HEK293 (cell line): ENCODE results near the gene HRNR.

ENCODE experiments used
- CTCF ChIP-seq: fragments of 450-650 bp; formaldehyde crosslinking; IDR thresholded peaks from 2 replicates; pipeline ENCODE4 v1.5.1; 2016; ENCODE audit warnings: missing biosample characterization, missing genetic modification characterization
- YY1 ChIP-seq: fragments of 450-650 bp; formaldehyde crosslinking; IDR thresholded peaks from 2 replicates; pipeline ENCODE4 v1.5.1; 2018; ENCODE audit warnings: missing biosample characterization, missing genetic modification characterization
- ZNF138 ChIP-seq: fragments of 450-650 bp; formaldehyde crosslinking; IDR thresholded peaks from 2 replicates; pipeline ENCODE4 v1.5.1; 2016; ENCODE audit warnings: missing biosample characterization, missing genetic modification characterization, borderline replicate concordance
- ZNF274 ChIP-seq, 2 experiments: fragments of 200-500 bp in 1 of 2; fragments of 450-650 bp in 1 of 2; sonication (Bioruptor generic) in 1 of 2; formaldehyde crosslinking in 1 of 2; IDR thresholded peaks; 2 replicates each; pipeline versions ENCODE4 v1.5.1 to v1.6.1; 2014 to 2016; ENCODE audit warnings: borderline replicate concordance in 1 of 2, inconsistent platforms in 1 of 2, low read length in 1 of 2, missing biosample characterization in 1 of 2, missing genetic modification characterization in 1 of 2
- ZNF513 ChIP-seq: fragments of 450-650 bp; IDR thresholded peaks from 2 replicates; pipeline ENCODE4 v1.5.1; 2018; ENCODE audit warnings: missing biosample characterization, missing genetic modification characterization
- ZNF549 ChIP-seq: fragments of 450-650 bp; IDR thresholded peaks from 2 replicates; pipeline ENCODE4 v1.5.1; 2018; ENCODE audit warnings: missing biosample characterization, missing genetic modification characterization, mild to moderate bottlenecking, inconsistent platforms, moderate library complexity
- ZNF555 ChIP-seq: fragments of 450-650 bp; formaldehyde crosslinking; conservative IDR thresholded peaks from 2 replicates; pipeline ENCODE4 v1.5.1; 2017; ENCODE audit warnings: missing biosample characterization, mild to moderate bottlenecking, missing genetic modification characterization, inconsistent platforms
- ZNF658 ChIP-seq: fragments of 450-650 bp; formaldehyde crosslinking; IDR thresholded peaks from 2 replicates; pipeline ENCODE4; 2016; ENCODE audit warnings: missing biosample characterization, missing genetic modification characterization
- ZNF791 ChIP-seq: fragments of 450-650 bp; formaldehyde crosslinking; IDR thresholded peaks from 2 replicates; pipeline ENCODE4 v1.5.1; 2016; ENCODE audit warnings: missing biosample characterization, missing genetic modification characterization
- TF ChIP-seq, protein P1 (sequence below): fragments of 450-650 bp; formaldehyde crosslinking; IDR thresholded peaks from 2 replicates; pipeline ENCODE4 v1.5.1; 2016; ENCODE audit warnings: missing biosample characterization, missing genetic modification characterization
- TF ChIP-seq, protein P2 (sequence below): fragments of 450-650 bp; formaldehyde crosslinking; IDR thresholded peaks from 2 replicates; pipeline ENCODE4 v1.5.1; 2016; ENCODE audit warnings: missing biosample characterization, missing genetic modification characterization, low read depth

DNA sequence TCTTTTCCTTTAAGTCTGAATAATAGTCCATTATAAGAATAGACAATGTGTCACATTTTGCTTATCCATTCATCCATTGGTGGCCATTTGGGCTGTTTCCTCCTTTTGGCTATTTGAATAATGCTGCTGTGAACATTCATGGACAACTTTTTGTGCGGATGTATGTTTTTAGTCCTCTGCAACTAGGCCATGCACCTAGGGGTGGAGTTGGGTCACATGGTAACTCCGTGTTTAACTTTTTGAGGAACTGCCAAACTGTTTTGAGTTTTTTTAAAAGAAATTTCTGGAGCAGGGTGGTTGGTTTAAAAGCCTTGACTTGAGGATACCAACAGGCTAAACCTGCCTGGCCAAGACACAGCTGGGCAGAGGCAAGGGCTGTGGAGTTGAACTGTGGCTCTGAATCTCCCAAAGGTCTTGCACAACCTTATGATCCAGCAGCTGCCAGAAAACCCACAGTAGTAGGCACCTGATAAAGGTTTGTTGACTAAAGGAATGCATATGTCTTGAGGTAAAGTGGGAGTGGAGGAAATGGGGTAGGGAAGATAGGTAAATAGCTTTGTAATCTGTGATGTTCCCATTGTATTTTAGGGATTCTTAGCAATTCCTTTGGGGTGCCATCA is 59.4 kb downstream of the HRNR start:
- TF ChIP-seq ZNF658: no peak
- TF ChIP-seq, protein P1, sequence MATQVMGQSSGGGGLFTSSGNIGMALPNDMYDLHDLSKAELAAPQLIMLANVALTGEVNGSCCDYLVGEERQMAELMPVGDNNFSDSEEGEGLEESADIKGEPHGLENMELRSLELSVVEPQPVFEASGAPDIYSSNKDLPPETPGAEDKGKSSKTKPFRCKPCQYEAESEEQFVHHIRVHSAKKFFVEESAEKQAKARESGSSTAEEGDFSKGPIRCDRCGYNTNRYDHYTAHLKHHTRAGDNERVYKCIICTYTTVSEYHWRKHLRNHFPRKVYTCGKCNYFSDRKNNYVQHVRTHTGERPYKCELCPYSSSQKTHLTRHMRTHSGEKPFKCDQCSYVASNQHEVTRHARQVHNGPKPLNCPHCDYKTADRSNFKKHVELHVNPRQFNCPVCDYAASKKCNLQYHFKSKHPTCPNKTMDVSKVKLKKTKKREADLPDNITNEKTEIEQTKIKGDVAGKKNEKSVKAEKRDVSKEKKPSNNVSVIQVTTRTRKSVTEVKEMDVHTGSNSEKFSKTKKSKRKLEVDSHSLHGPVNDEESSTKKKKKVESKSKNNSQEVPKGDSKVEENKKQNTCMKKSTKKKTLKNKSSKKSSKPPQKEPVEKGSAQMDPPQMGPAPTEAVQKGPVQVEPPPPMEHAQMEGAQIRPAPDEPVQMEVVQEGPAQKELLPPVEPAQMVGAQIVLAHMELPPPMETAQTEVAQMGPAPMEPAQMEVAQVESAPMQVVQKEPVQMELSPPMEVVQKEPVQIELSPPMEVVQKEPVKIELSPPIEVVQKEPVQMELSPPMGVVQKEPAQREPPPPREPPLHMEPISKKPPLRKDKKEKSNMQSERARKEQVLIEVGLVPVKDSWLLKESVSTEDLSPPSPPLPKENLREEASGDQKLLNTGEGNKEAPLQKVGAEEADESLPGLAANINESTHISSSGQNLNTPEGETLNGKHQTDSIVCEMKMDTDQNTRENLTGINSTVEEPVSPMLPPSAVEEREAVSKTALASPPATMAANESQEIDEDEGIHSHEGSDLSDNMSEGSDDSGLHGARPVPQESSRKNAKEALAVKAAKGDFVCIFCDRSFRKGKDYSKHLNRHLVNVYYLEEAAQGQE (tag by site-specific recombination): no peak
- no peak for TF ChIP-seq CTCF (tag by site-specific recombination)
- TF ChIP-seq ZNF513 (tag by site-specific recombination): no peak
- TF ChIP-seq ZNF555 (tag by site-specific recombination): no peak
- TF ChIP-seq ZNF549 (tag by site-specific recombination): no peak
- TF ChIP-seq ZNF138: no peak
- TF ChIP-seq, protein P2, sequence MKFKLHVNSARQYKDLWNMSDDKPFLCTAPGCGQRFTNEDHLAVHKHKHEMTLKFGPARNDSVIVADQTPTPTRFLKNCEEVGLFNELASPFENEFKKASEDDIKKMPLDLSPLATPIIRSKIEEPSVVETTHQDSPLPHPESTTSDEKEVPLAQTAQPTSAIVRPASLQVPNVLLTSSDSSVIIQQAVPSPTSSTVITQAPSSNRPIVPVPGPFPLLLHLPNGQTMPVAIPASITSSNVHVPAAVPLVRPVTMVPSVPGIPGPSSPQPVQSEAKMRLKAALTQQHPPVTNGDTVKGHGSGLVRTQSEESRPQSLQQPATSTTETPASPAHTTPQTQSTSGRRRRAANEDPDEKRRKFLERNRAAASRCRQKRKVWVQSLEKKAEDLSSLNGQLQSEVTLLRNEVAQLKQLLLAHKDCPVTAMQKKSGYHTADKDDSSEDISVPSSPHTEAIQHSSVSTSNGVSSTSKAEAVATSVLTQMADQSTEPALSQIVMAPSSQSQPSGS (tag by site-specific recombination): no peak
- no peak for TF ChIP-seq ZNF791 (tag by site-specific recombination)
- no peak for TF ChIP-seq YY1 (tag by site-specific recombination)
- no peak for TF ChIP-seq ZNF274 (IDR thresholded peaks at IDR 0.05; ENCODE audit: low read length)
- TF ChIP-seq ZNF274 (tag by site-specific recombination; IDR thresholded peaks at IDR 0.05; ENCODE audit: borderline replicate concordance): no peak
